Measurements from ENCODE around the gene USP48.
"Not testable (repeated sequence)": the region's sequence is repeated elsewhere in the genome, so short reads cannot be mapped to it uniquely, and the experiment has no call there.

Gene USP48

DNA sequence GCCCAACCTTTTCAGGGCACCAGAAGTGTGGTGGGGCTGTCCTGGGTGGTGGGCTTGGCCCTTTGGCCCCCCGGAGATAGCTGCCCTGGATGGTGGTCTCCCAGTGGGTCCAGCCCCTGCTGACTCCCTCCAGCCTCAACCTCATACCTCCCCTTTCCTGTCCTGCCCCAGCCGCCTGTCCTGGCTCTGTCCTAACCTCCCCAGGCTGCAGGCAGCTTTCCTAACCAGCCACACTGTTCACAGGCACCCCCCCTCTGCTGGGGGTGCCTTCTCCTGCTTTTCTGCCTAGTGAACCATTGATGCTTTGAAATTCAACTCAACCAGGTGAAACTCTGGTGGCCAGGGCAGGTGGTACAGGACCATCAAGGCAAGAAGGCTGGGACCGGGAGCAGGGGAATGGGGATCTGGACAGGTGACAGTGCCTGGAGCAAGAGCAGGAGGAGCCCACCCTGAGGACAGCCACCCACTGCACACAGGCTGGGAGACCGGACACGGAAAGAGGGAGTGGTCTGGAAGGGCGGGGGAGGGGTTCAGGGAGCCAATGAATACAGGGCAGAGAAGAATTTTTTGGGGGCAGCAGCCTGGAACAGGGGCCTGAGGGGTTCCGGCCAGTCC lies 149.7 kb downstream of the USP48 start:
- DNase-seq (ENCODE audit: low read depth), result no peak

DNA sequence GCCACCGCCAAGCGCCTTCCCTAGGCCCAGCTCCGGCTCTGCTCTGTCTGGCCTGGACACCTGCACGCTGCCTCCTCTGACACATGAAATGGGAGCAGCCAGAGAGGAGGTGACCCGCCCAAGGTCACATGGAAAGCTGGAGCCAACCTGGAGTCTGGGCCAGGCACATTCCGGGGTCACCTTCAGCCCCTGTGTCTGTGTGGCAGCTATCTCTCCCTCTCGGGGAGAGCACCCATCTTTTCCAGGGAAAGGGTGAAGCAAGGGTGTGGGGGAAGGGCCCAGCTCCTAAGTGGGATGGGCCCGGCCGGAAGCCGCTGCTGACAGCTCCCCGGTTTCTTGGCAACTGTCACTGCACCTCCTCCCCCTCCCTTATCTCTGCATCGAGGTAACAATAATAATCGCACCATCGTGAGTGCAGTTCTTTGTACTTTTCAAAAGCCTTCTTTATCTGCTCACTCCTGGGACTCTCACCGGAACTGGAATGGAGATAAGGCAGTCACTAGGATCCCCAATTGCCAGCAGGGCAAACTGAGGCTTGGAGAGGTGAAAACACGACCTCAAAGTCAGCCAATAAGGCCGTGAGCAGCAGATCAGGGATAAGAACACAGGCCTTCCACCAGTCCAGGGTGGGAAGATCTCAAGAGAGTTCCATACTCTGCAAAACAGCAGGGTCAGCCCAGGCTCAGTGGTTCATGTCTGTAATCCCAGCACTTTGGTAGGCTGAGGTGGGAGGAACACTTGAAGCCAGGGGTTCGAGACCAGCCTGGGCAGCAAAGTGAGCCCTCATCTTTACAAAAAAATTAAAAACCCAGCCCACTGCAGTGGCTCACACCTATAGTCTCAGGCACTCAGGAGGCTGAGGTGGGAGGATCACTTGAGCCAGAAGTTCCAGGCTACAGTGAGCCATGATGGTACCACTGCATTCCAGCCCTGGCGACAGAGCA lies 150.7 kb downstream of the USP48 start:
- DNase-seq (ENCODE audit: low read depth), result no peak

DNA sequence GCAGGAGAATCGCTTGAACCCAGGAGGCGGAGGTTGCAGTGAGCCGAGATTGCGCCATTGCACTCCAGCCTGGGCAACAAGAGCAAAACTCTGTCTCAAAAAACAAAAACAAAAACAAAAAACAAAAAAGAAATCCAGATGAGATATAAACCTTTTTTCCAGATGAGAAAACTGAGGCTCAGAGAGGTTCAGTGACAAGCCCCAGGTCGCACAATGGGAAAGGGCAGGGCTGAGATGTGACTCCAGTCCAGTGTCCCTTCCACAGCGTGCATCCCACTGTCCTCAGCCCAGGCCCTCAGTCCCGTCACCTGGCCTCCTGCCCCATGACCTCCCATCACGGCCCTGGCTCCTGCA lies 151.4 kb downstream of the USP48 start:
- not testable (repeated sequence) for DNase-seq (ENCODE audit: low read depth)

DNA sequence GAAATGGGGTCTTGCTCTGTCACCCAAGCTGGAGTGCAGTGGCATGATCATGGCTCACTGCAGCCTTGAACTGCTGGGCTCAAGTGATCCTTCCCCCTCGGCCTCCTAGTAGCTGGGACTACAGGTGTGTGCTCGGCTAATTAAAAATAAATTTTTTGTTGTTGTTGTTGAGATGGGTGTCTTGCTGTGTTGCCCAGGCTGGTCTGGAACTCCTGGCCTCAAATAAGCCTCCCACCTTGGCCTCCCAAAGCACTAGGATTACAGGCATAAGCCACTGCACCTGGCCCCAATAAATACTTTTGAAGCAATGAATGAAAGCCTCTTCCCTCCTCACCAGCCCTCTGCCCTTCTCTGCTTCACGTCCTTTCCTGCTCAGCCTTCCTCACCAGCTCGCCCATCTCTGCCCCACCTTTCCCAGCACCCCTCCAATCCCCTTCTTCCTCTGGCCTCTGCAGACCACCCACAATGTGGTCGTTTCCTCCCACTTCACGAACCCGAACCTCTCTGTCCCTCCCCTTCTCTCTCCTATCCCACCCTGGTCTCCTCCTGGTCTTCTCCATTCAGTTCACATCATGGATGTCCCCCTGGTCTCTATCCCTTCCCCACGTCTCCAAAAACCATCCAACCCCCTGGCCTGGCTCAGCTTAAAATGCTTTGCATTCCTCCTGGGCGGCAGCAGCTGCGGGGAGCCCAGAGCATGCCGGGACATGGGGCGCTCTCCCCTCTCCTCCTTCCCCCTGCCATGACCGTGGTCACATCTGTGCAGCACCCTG lies 152.2 kb downstream of the USP48 start:
- no peak for DNase-seq (ENCODE audit: low read depth)

DNA sequence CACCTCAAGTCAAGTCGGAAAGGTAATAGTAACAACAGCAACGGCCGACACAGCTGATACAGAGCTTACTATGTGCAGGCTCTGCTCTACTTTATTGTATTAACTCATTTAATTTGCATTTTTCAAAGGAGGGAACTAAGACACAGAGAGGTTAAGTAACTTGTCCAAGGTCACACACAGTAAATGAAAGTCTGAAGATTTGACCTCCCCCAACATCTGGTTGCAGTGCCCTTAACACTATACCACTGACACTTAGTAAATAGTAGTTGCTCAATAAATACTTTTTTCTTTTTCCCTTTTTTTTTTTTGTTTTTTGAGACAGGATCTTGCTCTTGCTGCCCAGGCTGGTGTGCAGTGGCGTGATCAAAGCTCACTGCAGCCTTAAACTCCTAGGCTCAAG lies 153.0 kb downstream of the USP48 start:
- DNase-seq (ENCODE audit: low read depth), result no peak

DNA sequence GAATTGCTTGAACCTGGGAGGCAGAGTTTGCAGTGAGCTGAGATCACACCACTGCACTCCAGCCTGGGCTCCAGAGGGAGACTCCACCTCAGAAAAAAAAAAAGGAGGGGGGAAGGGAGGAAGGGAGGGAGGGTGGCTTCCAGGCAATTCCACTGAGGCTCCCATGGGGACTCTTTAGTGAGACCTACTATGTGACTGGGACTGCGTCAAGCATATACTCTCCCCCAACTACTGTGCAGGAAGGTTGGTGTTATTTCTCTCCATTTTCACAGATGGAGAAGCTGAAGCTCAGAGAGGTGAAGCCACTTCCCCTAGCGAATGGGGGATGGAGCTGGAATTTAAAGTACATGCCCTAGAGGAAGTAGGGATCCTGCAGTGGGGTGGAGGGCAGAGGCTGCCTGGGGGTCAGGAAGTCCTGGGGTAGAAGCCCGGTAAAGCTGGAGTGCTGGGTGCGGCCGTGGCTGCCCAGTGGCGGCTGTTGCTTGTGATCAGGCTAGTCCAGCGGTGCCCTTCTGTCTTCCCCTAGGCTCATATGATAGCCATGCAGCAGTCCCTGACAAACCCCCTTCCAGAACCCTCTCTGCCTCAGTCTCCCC lies 154.1 kb downstream of the USP48 start:
- no peak for DNase-seq (ENCODE audit: low read depth)

All from T-helper 22 cell (primary cell).